Measurements from ENCODE around the gene TMEM217.
"Not testable (repeated sequence)": the region's sequence is repeated elsewhere in the genome, so short reads cannot be mapped to it uniquely, and the experiment has no call there.

Gene TMEM217

DNA sequence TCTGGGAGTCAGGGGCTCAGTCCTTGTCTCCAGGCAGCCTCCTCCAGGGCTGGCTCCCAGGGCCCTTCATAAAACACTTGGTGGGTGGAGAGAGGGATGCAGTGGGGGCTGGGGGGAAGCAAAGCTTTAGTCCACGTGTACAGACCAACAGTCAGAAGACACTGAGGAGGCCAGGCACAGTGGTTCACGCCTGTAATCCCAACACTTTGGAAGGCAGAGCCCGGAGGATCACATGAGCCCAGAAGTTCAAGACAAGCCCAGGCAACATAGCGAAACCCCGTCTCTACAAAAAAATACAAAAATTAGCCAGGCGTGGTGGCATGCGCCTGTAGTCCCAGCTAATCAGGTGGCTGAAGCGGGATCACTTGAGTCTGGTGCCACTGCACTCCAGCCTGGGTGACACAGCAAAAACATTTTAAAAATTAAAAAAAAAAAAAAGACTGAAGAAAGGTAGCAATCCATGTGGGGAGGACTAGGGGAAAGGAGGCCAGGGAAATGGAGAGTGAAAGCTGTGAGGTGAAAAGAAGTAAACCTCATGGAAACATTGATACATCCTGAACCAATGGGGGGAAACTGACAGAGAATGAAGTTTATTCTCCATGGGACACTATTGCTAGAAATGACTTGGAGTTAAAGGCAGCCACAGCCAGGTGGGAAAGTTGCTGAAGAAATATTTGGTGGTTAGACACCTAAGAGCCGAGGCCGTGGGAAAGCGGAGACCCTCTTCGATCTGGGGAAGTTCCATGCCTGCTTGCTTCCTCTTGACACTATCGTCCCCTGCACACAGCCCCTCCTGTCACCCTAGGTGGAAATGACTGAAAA is 52.6 kb downstream of the TMEM217 start:
- TF ChIP-seq, protein P1, sequence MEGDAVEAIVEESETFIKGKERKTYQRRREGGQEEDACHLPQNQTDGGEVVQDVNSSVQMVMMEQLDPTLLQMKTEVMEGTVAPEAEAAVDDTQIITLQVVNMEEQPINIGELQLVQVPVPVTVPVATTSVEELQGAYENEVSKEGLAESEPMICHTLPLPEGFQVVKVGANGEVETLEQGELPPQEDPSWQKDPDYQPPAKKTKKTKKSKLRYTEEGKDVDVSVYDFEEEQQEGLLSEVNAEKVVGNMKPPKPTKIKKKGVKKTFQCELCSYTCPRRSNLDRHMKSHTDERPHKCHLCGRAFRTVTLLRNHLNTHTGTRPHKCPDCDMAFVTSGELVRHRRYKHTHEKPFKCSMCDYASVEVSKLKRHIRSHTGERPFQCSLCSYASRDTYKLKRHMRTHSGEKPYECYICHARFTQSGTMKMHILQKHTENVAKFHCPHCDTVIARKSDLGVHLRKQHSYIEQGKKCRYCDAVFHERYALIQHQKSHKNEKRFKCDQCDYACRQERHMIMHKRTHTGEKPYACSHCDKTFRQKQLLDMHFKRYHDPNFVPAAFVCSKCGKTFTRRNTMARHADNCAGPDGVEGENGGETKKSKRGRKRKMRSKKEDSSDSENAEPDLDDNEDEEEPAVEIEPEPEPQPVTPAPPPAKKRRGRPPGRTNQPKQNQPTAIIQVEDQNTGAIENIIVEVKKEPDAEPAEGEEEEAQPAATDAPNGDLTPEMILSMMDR (IDR thresholded peaks at IDR 0.05; ENCODE audit: low read depth, low read length), result no peak
- in situ Hi-C loops (cut with HindIII; ENCODE audit: low sequenced_read_pairs), result no loop called here
- no peak overlapping the region for H3K4me3 ChIP-seq (ENCODE audit: low read depth, low read length)
- DNase-seq (ENCODE audit: low read depth, low spot score), result no peak

DNA sequence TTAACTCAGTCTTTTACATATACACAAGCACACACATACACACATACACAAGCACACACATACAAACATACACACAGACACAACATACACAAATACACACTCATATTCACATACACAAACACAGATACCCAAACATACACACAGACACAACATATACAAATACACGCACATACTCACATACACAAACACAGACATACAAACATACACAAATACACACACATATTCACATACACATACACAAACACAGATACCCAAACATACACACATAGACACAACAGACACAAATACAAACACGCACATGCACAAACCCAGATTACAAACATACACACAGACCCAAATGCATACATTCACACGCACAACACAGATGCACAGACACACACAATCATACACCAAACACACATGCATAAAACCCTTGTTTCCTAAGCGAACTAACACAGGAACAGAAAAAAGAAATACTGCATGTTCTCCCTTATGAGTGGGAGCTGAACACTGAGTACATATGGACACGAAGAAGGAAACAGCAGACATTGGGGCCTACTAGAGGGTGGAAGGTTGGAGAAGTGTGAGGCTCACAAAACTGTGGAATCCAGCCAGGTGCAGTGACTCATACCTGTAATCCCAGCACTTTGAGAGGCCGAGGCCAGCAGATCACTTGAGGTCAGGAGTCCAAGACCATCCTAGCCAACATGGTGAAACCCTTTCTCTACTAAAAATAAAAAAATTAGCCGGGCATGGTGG is 53.8 kb downstream of the TMEM217 start:
- H3K4me3 ChIP-seq (ENCODE audit: low read depth, low read length), result no peak overlapping the region
- in situ Hi-C loops (cut with HindIII; ENCODE audit: low sequenced_read_pairs), result no loop called here
- DNase-seq (ENCODE audit: low read depth, low spot score), result peak; percentile 26
- TF ChIP-seq, protein P1 (IDR thresholded peaks at IDR 0.05; ENCODE audit: low read depth, low read length), result no peak

DNA sequence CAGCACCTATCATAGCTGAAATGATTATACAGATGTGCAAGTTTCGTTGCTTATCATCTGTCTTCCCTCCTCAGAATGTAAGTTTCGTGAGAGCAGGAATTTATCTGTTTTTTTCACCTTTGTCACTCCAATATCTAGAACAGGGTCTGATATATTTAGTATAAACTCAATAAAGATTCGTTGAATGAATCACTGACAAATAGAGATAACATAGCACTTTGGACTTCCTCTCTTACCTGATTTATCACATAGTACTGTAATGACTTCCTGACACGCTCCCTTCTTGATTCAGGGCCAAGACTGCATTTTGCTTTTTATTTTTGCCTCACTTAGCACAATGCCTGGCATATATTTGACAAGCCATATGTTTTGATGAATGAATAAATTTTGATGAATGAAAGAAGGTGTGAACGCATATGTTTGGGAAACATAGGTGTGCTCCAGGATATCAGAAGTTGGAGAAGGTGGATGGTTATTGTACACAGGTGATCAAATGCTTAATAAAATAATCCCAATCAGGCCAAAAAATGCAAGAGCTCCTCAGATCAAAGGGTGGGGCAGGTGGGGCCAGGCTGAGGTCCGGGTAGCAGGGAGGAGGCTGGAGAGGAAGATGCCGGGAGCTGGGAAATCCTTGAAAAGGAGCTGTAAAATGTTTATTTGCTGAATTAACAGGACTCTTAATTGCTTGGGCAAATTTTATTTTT is 55.0 kb downstream of the TMEM217 start:
- TF ChIP-seq, protein P1 (IDR thresholded peaks at IDR 0.05; ENCODE audit: low read depth, low read length), result no peak
- DNase-seq (ENCODE audit: low read depth, low spot score), result no peak
- H3K4me3 ChIP-seq (ENCODE audit: low read depth, low read length), result no peak overlapping the region
- in situ Hi-C loops (cut with HindIII; ENCODE audit: low sequenced_read_pairs), result no loop called here

DNA sequence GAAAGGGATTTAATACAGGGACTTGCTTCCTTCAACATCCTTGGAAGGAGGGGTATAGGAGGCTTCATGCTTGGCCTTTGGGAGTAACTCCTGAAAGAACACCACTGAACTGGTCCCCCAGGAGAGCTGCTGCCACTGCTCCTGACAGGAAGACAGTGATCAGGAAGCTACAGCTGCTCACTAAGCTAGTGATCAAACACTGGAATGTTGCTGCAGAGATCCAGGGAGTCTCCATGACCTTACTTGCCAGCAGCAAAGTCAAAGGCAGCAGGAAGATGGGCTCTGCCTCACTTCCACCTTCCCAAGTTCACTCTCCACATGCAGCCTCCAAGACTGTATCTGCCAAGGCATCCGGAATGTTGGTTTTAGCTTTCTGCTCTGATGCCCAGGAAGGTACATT is 56.2 kb downstream of the TMEM217 start:
- TF ChIP-seq, protein P1 (IDR thresholded peaks at IDR 0.05; ENCODE audit: low read depth, low read length), result no peak
- DNase-seq (ENCODE audit: low read depth, low spot score), result no peak
- in situ Hi-C loops (cut with HindIII; ENCODE audit: low sequenced_read_pairs), result no loop called here
- no peak overlapping the region for H3K4me3 ChIP-seq (ENCODE audit: low read depth, low read length)

DNA sequence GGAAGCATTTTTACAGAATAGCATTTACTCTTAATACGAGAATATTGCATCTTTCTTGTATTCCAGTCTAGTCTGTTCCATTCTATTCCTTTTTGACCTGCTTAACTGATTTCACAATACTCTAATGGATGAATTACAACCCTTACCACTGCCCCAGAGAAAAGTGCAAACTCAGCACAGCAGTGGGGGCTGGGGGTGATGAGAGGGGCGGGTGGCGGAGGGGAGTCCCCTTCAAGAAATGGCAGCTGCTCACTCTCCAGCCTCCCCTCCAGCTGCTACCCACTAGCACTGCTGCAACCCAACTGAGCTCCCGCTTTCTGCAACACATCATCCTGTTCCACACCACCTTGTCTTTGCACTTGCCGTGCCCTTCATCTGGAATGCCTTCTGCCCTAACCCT is 57.9 kb downstream of the TMEM217 start:
- in situ Hi-C loops (cut with HindIII; ENCODE audit: low sequenced_read_pairs), result no loop called here
- TF ChIP-seq, protein P1 (IDR thresholded peaks at IDR 0.05; ENCODE audit: low read depth, low read length), result no peak

DNA sequence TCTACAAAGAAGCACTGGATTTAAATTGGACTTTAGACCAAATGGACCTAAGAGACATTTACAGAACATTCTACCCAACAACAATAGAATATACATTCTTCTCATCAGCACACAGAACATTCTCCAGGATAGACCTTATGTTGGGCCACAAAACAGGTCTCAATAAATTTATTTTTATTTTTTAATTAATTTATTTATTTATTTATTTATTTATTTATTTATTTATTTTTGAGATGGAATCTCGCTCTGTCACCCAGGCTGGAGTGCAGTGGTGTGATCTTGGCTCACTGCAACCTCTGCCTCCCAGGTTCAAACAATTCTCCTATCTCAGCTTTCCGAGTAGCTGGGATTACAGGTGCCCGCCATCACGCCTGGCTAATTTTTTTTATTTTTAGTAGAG is 61.5 kb downstream of the TMEM217 start:
- DNase-seq (ENCODE audit: low read depth, low spot score); in situ Hi-C loops (cut with HindIII; ENCODE audit: low sequenced_read_pairs): not testable (repeated sequence)

More for the DNA sequence above, 57.9 kb downstream of the TMEM217 start:
- DNase-seq (ENCODE audit: low read depth, low spot score), result no peak
- no peak overlapping the region for H3K4me3 ChIP-seq (ENCODE audit: low read depth, low read length)

DNA sequence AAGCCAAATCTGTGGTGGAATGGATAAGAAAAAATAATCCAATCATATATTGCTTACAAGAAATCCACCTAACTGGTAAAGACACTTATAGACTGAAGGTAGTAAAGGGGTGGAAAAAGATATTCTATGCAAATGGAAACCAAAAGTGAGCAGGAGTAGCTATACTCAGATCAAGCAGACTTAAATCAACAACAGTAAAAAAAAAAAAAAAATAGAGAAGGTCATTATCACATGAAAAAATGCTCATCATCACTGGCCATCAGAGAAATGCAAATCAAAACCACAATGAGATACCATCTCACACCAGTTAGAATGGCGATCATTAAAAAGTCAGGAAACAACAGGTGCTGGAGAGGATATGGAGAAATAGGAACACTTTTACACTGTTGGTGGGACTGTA is 63.1 kb downstream of the TMEM217 start:
- H3K4me3 ChIP-seq (ENCODE audit: low read depth, low read length); DNase-seq (ENCODE audit: low read depth, low spot score); in situ Hi-C loops (cut with HindIII; ENCODE audit: low sequenced_read_pairs): not testable (repeated sequence)

More for the DNA sequence above, 61.5 kb downstream of the TMEM217 start:
- not testable (repeated sequence) for H3K4me3 ChIP-seq (ENCODE audit: low read depth, low read length)
